Measurements from ENCODE around the gene HCST.

The HCST gene

GRCh38 chr19:35901055-35901644 lies 1.2 kb upstream of the HCST start (continued):
- TF ChIP-seq, protein P1, sequence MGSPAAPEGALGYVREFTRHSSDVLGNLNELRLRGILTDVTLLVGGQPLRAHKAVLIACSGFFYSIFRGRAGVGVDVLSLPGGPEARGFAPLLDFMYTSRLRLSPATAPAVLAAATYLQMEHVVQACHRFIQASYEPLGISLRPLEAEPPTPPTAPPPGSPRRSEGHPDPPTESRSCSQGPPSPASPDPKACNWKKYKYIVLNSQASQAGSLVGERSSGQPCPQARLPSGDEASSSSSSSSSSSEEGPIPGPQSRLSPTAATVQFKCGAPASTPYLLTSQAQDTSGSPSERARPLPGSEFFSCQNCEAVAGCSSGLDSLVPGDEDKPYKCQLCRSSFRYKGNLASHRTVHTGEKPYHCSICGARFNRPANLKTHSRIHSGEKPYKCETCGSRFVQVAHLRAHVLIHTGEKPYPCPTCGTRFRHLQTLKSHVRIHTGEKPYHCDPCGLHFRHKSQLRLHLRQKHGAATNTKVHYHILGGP (tag by site-specific recombination; IDR thresholded peaks at IDR 0.05) = no peak
- no peak for TF ChIP-seq ZBTB21 (tag by site-specific recombination; IDR thresholded peaks at IDR 0.05)
- no peak for TF ChIP-seq IKZF3 (tag by site-specific recombination; IDR thresholded peaks at IDR 0.05)
- no peak for TF ChIP-seq ZNF239 (tag by site-specific recombination; IDR thresholded peaks at IDR 0.05)
- TF ChIP-seq ZFP69B (tag by site-specific recombination; IDR thresholded peaks at IDR 0.05) = peak; percentile 37; the same call in 1 of the 2 replicates
- TF ChIP-seq ZBTB7A (tag by site-specific recombination; IDR thresholded peaks at IDR 0.05; ENCODE audit: low read depth) = 0 out of 2 replicates have a peak, but pooled peaks have one; percentile 32
- TF ChIP-seq ZNF501 (tag by site-specific recombination; IDR thresholded peaks at IDR 0.05) = no peak
- TF ChIP-seq ZNF214 (tag by site-specific recombination; IDR thresholded peaks at IDR 0.05; ENCODE audit: borderline replicate concordance) = no peak
- no peak for TF ChIP-seq ZBTB20 (tag by site-specific recombination; IDR thresholded peaks at IDR 0.05)
- peak; percentile 65; the same call in 1 of the 2 replicates for TF ChIP-seq PRDM1 (tag by site-specific recombination; IDR thresholded peaks at IDR 0.05)
- no peak for TF ChIP-seq ZNF148 (tag by site-specific recombination; IDR thresholded peaks at IDR 0.05; ENCODE audit: borderline replicate concordance)
- TF ChIP-seq GLIS1 (tag by site-specific recombination; IDR thresholded peaks at IDR 0.05) = peak; percentile 82
- no peak for TF ChIP-seq ZNF248 (tag by site-specific recombination; IDR thresholded peaks at IDR 0.05)
- no peak; the same call in 1 of the 2 replicates for TF ChIP-seq SCRT1 (tag by site-specific recombination; IDR thresholded peaks at IDR 0.05; ENCODE audit: borderline replicate concordance)
- peak; percentile 40; the same call in 1 of the 2 replicates for TF ChIP-seq ZNF692 (tag by site-specific recombination; IDR thresholded peaks at IDR 0.05)
- no peak for TF ChIP-seq ZNF155 (tag by site-specific recombination; IDR thresholded peaks at IDR 0.05)
- peak; percentile 40; the same call in 1 of the 2 replicates for TF ChIP-seq ZBTB44 (tag by site-specific recombination; IDR thresholded peaks at IDR 0.05)
- no peak for TF ChIP-seq ZSCAN23 (tag by site-specific recombination; IDR thresholded peaks at IDR 0.05)
- TF ChIP-seq ZNF707 (tag by site-specific recombination; IDR thresholded peaks at IDR 0.05) = no peak
- no peak for TF ChIP-seq ZNF202 (tag by site-specific recombination; IDR thresholded peaks at IDR 0.05; ENCODE audit: borderline replicate concordance)
- TF ChIP-seq KLF7 (tag by site-specific recombination; IDR thresholded peaks at IDR 0.05; ENCODE audit: borderline replicate concordance) = no peak
- TF ChIP-seq SETDB1 (IDR thresholded peaks at IDR 0.05; ENCODE audit: insufficient read length, low read length) = no peak
- TF ChIP-seq ZNF311 (tag by site-specific recombination; IDR thresholded peaks at IDR 0.05; ENCODE audit: borderline replicate concordance) = no peak
- no peak for TF ChIP-seq ZNF19 (tag by site-specific recombination; IDR thresholded peaks at IDR 0.05; ENCODE audit: low read depth)
- TF ChIP-seq ZFP41 (tag by site-specific recombination; IDR thresholded peaks at IDR 0.05; ENCODE audit: borderline replicate concordance) = no peak; the same call in 1 of the 2 replicates
- peak; percentile 30; the same call in 1 of the 2 replicates for TF ChIP-seq FEZF1 (tag by site-specific recombination; IDR thresholded peaks at IDR 0.05)
- no peak for TF ChIP-seq ZSCAN16 (tag by site-specific recombination; IDR thresholded peaks at IDR 0.05)

Measured in HEK293 (cell line).